Astrocyte of the cerebellum (primary cell): ENCODE measurements around the gene SLC16A3.

Source experiments
- DNase-seq: peaks from one replicate; pipeline ENCODE4 v3.0.0-alpha.2; 2011; ENCODE audit warnings: low read depth
- H3K4me3 ChIP-seq: 2 replicates; pipeline ENCODE4 v1.5.1; 2011; ENCODE audit warnings: mild to moderate bottlenecking, low read depth, low read length, moderate library complexity
- CTCF ChIP-seq: IDR thresholded peaks from 2 replicates; pipeline ENCODE4 v1.5.1; 2012; ENCODE audit warnings: low read length, low read depth, moderate library complexity, mild to moderate bottlenecking; ENCODE audit errors: missing control alignments
- in situ Hi-C: cut with HindIII; loops from 2 replicates; pipeline ENCODE4 v1.10.0; 2017; ENCODE audit warnings: low sequenced_read_pairs

SLC16A3 gene

GRCh38 chr17:82198092-82198491, 30.8 kb upstream of the SLC16A3 start:
- DNase-seq, result no peak
- in situ Hi-C loops, result no loop called here
- TF ChIP-seq CTCF, result no peak
- H3K4me3 ChIP-seq, result no peak overlapping the region

- H3K4me3 ChIP-seq, result no peak overlapping the region
- no peak for DNase-seq
- TF ChIP-seq CTCF, result no peak
- in situ Hi-C loops, result no loop called here
These were observed 29.3 kb upstream of the SLC16A3 start for GRCh38 chr17:82199496-82199895.

GRCh38 chr17:82200135-82200534, 28.7 kb upstream of the SLC16A3 start:
- no peak for DNase-seq
- no peak for TF ChIP-seq CTCF
- in situ Hi-C loops, result no loop called here
- H3K4me3 ChIP-seq, result no peak overlapping the region

GRCh38 chr17:82200743-82201497, 27.9 kb upstream of the SLC16A3 start:
- no peak for DNase-seq
- in situ Hi-C loops, result no loop called here
- TF ChIP-seq CTCF, result no peak
- no peak overlapping the region for H3K4me3 ChIP-seq

GRCh38 chr17:82201498-82201910, 27.3 kb upstream of the SLC16A3 start:
- no peak for DNase-seq
- no peak for TF ChIP-seq CTCF
- in situ Hi-C loops, result no loop called here
- H3K4me3 ChIP-seq, result no peak overlapping the region

- TF ChIP-seq CTCF, result no peak
- no peak overlapping the region for H3K4me3 ChIP-seq
- DNase-seq, result no peak
- in situ Hi-C loops, result no loop called here
These were observed 25.9 kb upstream of the SLC16A3 start for GRCh38 chr17:82202981-82203380.

GRCh38 chr17:82203920-82204319, 24.9 kb upstream of the SLC16A3 start:
- H3K4me3 ChIP-seq, result no peak overlapping the region
- in situ Hi-C loops, result no loop called here
- no peak for TF ChIP-seq CTCF
- no peak for DNase-seq
